Transverse colon (tissue), 3 donors: Measurements from ENCODE around the gene TMEM89.

Experiments
- CTCF ChIP-seq, 5 experiments: fragments of 200-600 bp in 3 of 5; fragments of 450-650 bp in 2 of 5; sonication (generic) in 3 of 5; IDR thresholded peaks; 1 replicate in 2 of 5; 2 replicates in 3 of 5; pipeline ENCODE4 v1.5.1; 2016 to 2017; ENCODE audit warnings: antibody characterized with exemption in 5 of 5, inconsistent platforms in 3 of 5, mild to moderate bottlenecking in 2 of 5, moderate library complexity in 1 of 5
- POLR2A ChIP-seq: fragments of 450-650 bp; IDR thresholded peaks from one replicate; pipeline ENCODE4 v1.6.1; 2016; ENCODE audit warnings: antibody characterized with exemption, mild to moderate bottlenecking, moderate library complexity

DNA sequence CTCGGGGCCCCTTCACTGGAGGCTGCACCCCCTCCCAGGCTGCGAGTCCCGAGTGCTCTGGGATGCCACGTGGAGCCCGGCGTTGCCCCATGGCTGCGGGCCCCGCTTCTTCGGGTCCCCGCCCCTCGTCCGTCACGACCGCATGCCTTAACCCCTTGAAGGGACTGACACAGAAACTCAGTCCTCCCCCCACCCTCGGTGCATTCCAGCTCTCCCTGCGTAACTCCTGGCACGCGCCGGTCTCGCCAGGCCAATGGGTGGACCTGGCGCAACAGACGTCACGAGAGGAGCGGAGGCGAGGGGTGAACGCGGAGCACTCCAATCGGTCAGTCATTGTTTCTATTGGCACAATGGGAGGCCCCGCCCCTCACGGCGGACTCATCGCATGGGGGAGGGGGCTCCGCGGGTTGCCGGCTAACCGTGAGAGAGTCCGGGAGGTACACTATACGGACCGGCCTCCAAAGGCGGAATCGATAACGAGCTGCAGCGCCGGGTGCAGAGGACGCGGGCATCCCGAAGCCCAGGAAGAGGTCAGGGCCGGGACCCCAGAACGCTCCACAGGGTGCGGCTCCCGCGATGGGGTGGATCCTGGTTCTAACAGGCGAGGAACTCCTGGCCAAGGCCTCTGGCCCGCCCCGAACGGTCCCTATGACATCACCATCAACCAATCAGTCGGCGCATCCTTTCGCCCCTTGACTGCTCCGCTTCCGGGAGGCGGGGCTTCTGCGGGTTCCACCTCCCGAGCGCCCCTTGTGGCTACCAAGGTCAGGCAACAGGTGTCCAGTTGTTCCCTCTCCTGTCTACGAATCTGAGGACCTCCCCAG is 42.1 kb upstream of the TMEM89 start:
- TF ChIP-seq POLR2A, result peak; percentile 64
- TF ChIP-seq CTCF (IDR thresholded peaks at IDR 0.05), result peak; percentile 54 to 82 (median 70)
